Fibroblast of mammary gland (primary cell): Measurements from ENCODE around the gene COL24A1.

Experiments used
- DNase-seq: peaks from one replicate; pipeline ENCODE4 v3.0.0-alpha.2; 2010; ENCODE audit warnings: low read depth
- H3K4me3 ChIP-seq: 2 replicates; pipeline ENCODE4 v1.5.1; 2011; ENCODE audit warnings: low read depth, mild to moderate bottlenecking, low read length, moderate library complexity; ENCODE audit not compliant: control insufficient read depth
- CTCF ChIP-seq: conservative IDR thresholded peaks from 2 replicates; pipeline ENCODE4 v1.5.1; 2011; ENCODE audit warnings: low read depth, low read length, inconsistent platforms; ENCODE audit not compliant: control insufficient read depth, insufficient read depth

COL24A1 gene

GRCh38 chr1:86156566-86157455, at the start of gene COL24A1:
Gene COL24A1 (minus strand): TSS chr1:86156772. CDS start chr1:86156396, 376 bp downstream.
- no peak for TF ChIP-seq CTCF
- peak; percentile 56 for DNase-seq
- H3K4me3 ChIP-seq: peak within 1 kb of the TSS; percentile 38

GRCh38 chr1:86205741-86206140, 49.2 kb upstream of the COL24A1 start:
- H3K4me3 ChIP-seq: no peak overlapping the region
- DNase-seq: no peak
- TF ChIP-seq CTCF: no peak

- no peak overlapping the region for H3K4me3 ChIP-seq
- TF ChIP-seq CTCF: no peak
- DNase-seq: no peak
Measured at GRCh38 chr1:86202552-86203340, 46.2 kb upstream of the COL24A1 start.

GRCh38 chr1:86201311-86201710, 44.7 kb upstream of the COL24A1 start:
- no peak for TF ChIP-seq CTCF
- no peak for DNase-seq
- H3K4me3 ChIP-seq: no peak overlapping the region

- H3K4me3 ChIP-seq: no peak overlapping the region
- TF ChIP-seq CTCF: no peak
- DNase-seq: no peak
Measured at GRCh38 chr1:86200901-86201300, 44.3 kb upstream of the COL24A1 start.

- peak; percentile 15 for DNase-seq
- no peak overlapping the region for H3K4me3 ChIP-seq
- TF ChIP-seq CTCF: no peak
Measured at GRCh38 chr1:86197206-86197855, 40.8 kb upstream of the COL24A1 start.
